Ectodermal cell (in vitro differentiated cells): ENCODE measurements around the gene CR1.
"Not testable (repeated sequence)": the region's sequence is repeated elsewhere in the genome, so short reads cannot be mapped to it uniquely, and the experiment has no call there.

ENCODE experiments used
- H3K27ac ChIP-seq: 2 replicates; pipeline ENCODE4 v1.7.0; 2013; ENCODE audit warnings: mild to moderate bottlenecking, low read depth, low read length; ENCODE audit not compliant: insufficient read depth, poor library complexity, severe bottlenecking
- H3K27me3 ChIP-seq: 2 replicates; pipeline ENCODE4 v1.7.0; 2013; ENCODE audit warnings: mild to moderate bottlenecking, low read length; ENCODE audit not compliant: insufficient read depth, control insufficient read depth, poor library complexity, severe bottlenecking
- H3K36me3 ChIP-seq: one replicate; pipeline ENCODE4 v1.7.0; 2013; ENCODE audit warnings: low read length; ENCODE audit not compliant: control insufficient read depth, insufficient read depth
- H3K4me1 ChIP-seq: one replicate; pipeline ENCODE4 v1.7.0; 2013; ENCODE audit warnings: low read length; ENCODE audit not compliant: control insufficient read depth, insufficient read depth
- H3K4me3 ChIP-seq: 2 replicates; pipeline ENCODE4 v1.7.0; 2013; ENCODE audit warnings: low read depth, low read length, control low read depth; ENCODE audit not compliant: insufficient read depth
- H3K9me3 ChIP-seq: 2 replicates; pipeline ENCODE4 v1.7.0; 2013; ENCODE audit warnings: mild to moderate bottlenecking, low read length, moderate library complexity; ENCODE audit not compliant: control insufficient read depth
- WGBS, 2 experiments: methylation state at CpG; one replicate each; pipeline ENCODE4 v1.1.7; 2013; ENCODE audit warnings: missing lambda C conversion rate in 2 of 2; 5-methylcytosine and 5-hydroxymethylcytosine counted together

The CR1 gene

GRCh38 chr1:207463571-207463970 is 32.4 kb upstream of the CR1 start:
- Histone ChIP-seq H3K4me3 (no peak overlapping the region), H3K9me3 (no peaks in the 10 kb centered on the region), H3K27me3 (peaks cover 4% of the 10 kb centered on the region), H3K36me3 (no peaks in the 10 kb centered on the region), H3K4me1 (no peaks in the 10 kb centered on the region), H3K27ac (no peak overlapping the region)
- 80 to 95% methylated on average over 2 to 3 of the region's 3 CpGs for WGBS, 2 experiments

- WGBS, 2 experiments, result 93 to 100% methylated on average over 2 of the region's 2 CpGs
- H3K4me3 ChIP-seq, result no peak overlapping the region
These were observed 25.0 kb upstream of the CR1 start for GRCh38 chr1:207470927-207471326.

GRCh38 chr1:207474210-207474609 is 21.7 kb upstream of the CR1 start:
- Histone ChIP-seq H3K36me3 (no peaks in the 10 kb centered on the region), H3K27me3 (no peaks in the 10 kb centered on the region), H3K4me1 (no peaks in the 10 kb centered on the region), H3K4me3 (no peak overlapping the region), H3K9me3 (no peaks in the 10 kb centered on the region), H3K27ac (no peak overlapping the region)
- WGBS, 2 experiments, result 89 to 92% methylated on average over 1 of the region's 1 CpG

More at GRCh38 chr1:207470927-207471326, 25.0 kb upstream of the CR1 start:
- H3K36me3 ChIP-seq, result no peaks in the 10 kb centered on the region
- H3K4me1 ChIP-seq, result no peaks in the 10 kb centered on the region
- no peaks in the 10 kb centered on the region for H3K9me3 ChIP-seq
- no peaks in the 10 kb centered on the region for H3K27me3 ChIP-seq
- H3K27ac ChIP-seq, result no peak overlapping the region

GRCh38 chr1:207486198-207486597 is 9.8 kb upstream of the CR1 start:
- Histone ChIP-seq H3K4me3 (no peak overlapping the region), H3K27me3 (no peaks in the 10 kb centered on the region), H3K36me3 (no peaks in the 10 kb centered on the region), H3K9me3 (no peaks in the 10 kb centered on the region), H3K4me1 (no peaks in the 10 kb centered on the region), H3K27ac (no peak overlapping the region)
- 91 to 96% methylated on average over 3 of the region's 3 CpGs for WGBS, 2 experiments

- no peak overlapping the region for H3K4me3 ChIP-seq
- H3K36me3 ChIP-seq, result no peaks in the 10 kb centered on the region
- H3K27ac ChIP-seq, result no peak overlapping the region
- H3K27me3 ChIP-seq, result no peaks in the 10 kb centered on the region
- 84 to 86% methylated on average over 4 of the region's 4 CpGs for WGBS, 2 experiments
- H3K9me3 ChIP-seq, result no peaks in the 10 kb centered on the region
- no peaks in the 10 kb centered on the region for H3K4me1 ChIP-seq
These were observed 8.3 kb upstream of the CR1 start for GRCh38 chr1:207487636-207488035.

- 92 to 94% methylated on average over 3 of the region's 3 CpGs for WGBS, 2 experiments
- H3K27me3 ChIP-seq, result peaks cover 42% of the 10 kb centered on the region
- H3K9me3 ChIP-seq, result no peaks in the 10 kb centered on the region
- H3K36me3 ChIP-seq, result no peaks in the 10 kb centered on the region
- H3K27ac ChIP-seq, result no peak overlapping the region
- no peak overlapping the region for H3K4me3 ChIP-seq
- no peaks in the 10 kb centered on the region for H3K4me1 ChIP-seq
These were observed 2.7 kb upstream of the CR1 start for GRCh38 chr1:207493212-207493611.

GRCh38 chr1:207494171-207494570 is 1.8 kb upstream of the CR1 start:
- no peak overlapping the region for H3K4me3 ChIP-seq
- H3K4me1 ChIP-seq, result no peaks in the 10 kb centered on the region
- whole genome bisulfite sequencing, 2 experiments, result 90 to 98% methylated on average over 1 of the region's 1 CpG
- no peaks in the 10 kb centered on the region for H3K36me3 ChIP-seq
- no peaks in the 10 kb centered on the region for H3K9me3 ChIP-seq
- peaks cover 52% of the 10 kb centered on the region for H3K27me3 ChIP-seq
- H3K27ac ChIP-seq, result no peak overlapping the region

GRCh38 chr1:207495281-207495680 is 676 bp upstream of the CR1 start:
- H3K4me3 ChIP-seq, H3K4me1 ChIP-seq, H3K9me3 ChIP-seq, H3K27ac ChIP-seq, H3K36me3 ChIP-seq: not testable (repeated sequence)
- peaks cover 54% of the 10 kb centered on the region for H3K27me3 ChIP-seq
- WGBS, 2 experiments, result 91 to 93% methylated on average over 8 of the region's 8 CpGs

GRCh38 chr1:207497941-207498340 is 2.0 kb downstream of the CR1 start:
- Histone ChIP-seq H3K36me3 (no peaks in the 10 kb centered on the region), H3K4me1 (no peaks in the 10 kb centered on the region), H3K9me3 (no peaks in the 10 kb centered on the region), H3K27ac (no peak overlapping the region), H3K4me3 (no peak overlapping the region), H3K27me3 (peaks cover 62% of the 10 kb centered on the region)
- 78 to 79% methylated on average over 5 of the region's 5 CpGs for WGBS, 2 experiments

GRCh38 chr1:207499573-207499972 is 3.6 kb downstream of the CR1 start:
- peaks cover 53% of the 10 kb centered on the region for H3K27me3 ChIP-seq
- H3K4me1 ChIP-seq, result no peaks in the 10 kb centered on the region
- H3K27ac ChIP-seq, result no peak overlapping the region
- H3K9me3 ChIP-seq, result no peaks in the 10 kb centered on the region
- WGBS, 2 experiments, result 5 to 10% methylated on average over 4 of the region's 4 CpGs
- H3K36me3 ChIP-seq, result no peaks in the 10 kb centered on the region
- no peak overlapping the region for H3K4me3 ChIP-seq

GRCh38 chr1:207500306-207500705 is 4.3 kb downstream of the CR1 start:
- WGBS, 2 experiments, result 90% methylated on average over 1 of the region's 3 CpGs; no CpG with 5 or more reads in 1 of the 2 experiments
- H3K4me1 ChIP-seq, result no peaks in the 10 kb centered on the region
- H3K27me3 ChIP-seq, result peaks cover 49% of the 10 kb centered on the region
- no peaks in the 10 kb centered on the region for H3K9me3 ChIP-seq
- H3K4me3 ChIP-seq, result no peak overlapping the region
- H3K36me3 ChIP-seq, result no peaks in the 10 kb centered on the region
- no peak overlapping the region for H3K27ac ChIP-seq
